Thymus (tissue), 11 donors: ENCODE data around the gene NRXN3. TPM values are rescaled to one million over a fixed set of nuclear protein-coding genes. Genes with fewer than 3 reads are reported as not detected.

Experiments used
- DNase-seq, 9 donors: peaks; one replicate each; pipeline ENCODE4 v3.0.0-alpha.2; 2013; ENCODE audit warnings: low spot score in 9 of 9, low read depth in 6 of 9, missing footprints in 1 of 9
- H3K27ac ChIP-seq, 2 donors: one replicate each; pipeline ENCODE4 v1.5.1; 2013; ENCODE audit warnings: control low read depth in 1 of 2, low read depth in 1 of 2, low read length in 1 of 2, mild to moderate bottlenecking in 1 of 2, moderate library complexity in 1 of 2
- H3K27me3 ChIP-seq, 2 donors: one replicate each; pipeline ENCODE4 v1.5.1; 2013; ENCODE audit warnings: low read length in 1 of 2; ENCODE audit not compliant: control insufficient read depth in 2 of 2, insufficient read depth in 1 of 2
- H3K36me3 ChIP-seq, 2 donors: one replicate each; pipeline ENCODE4 v1.5.1; 2013; ENCODE audit warnings: low read length in 1 of 2, mild to moderate bottlenecking in 1 of 2, moderate library complexity in 1 of 2; ENCODE audit not compliant: control insufficient read depth in 2 of 2, insufficient read depth in 2 of 2
- H3K4me1 ChIP-seq, 2 donors: one replicate each; pipeline ENCODE4 v1.5.1; 2013; ENCODE audit warnings: low read length in 2 of 2; ENCODE audit not compliant: control insufficient read depth in 2 of 2, insufficient read depth in 2 of 2
- H3K4me3 ChIP-seq, 2 donors: one replicate each; pipeline ENCODE4 v1.5.1; 2013; ENCODE audit warnings: low read length in 2 of 2, control low read depth in 1 of 2, mild to moderate bottlenecking in 1 of 2
- H3K9me3 ChIP-seq, 2 donors: one replicate each; pipeline ENCODE4 v1.5.1; 2013; ENCODE audit warnings: low read length in 1 of 2, mild to moderate bottlenecking in 1 of 2; ENCODE audit not compliant: control insufficient read depth in 2 of 2, insufficient read depth in 1 of 2
- WGBS: extraction: QIAGEN DNeasy Blood & Tissue Kit; methylation state at CpG from one replicate; pipeline ENCODE4 v1.1.7; 2013; 5-methylcytosine and 5-hydroxymethylcytosine counted together
- polyA plus RNA-seq: library from polyadenylated mRNA; stranded (reverse); fragments of 200-250 nt; gene quantifications from one replicate; pipeline ENCODE4 v1.2.3, GENCODE V29; 2013
- total RNA-seq: library from RNA; stranded (reverse); fragments of 120-200 nt; gene quantifications from one replicate; pipeline ENCODE4 v1.2.4, GENCODE V29; 2013
- donor health status: healthy.

Gene NRXN3
- total and polyA plus RNA-seq, 2 donors = 1.5 to 3.7 TPM

GRCh38 chr14:79904497-79904896 lies 1734.3 kb downstream of the NRXN3 start:
- Histone ChIP-seq H3K27ac (no peak overlapping the region), H3K4me3 (no peak overlapping the region), H3K4me1 (no peaks in the 10 kb centered on the region), H3K9me3 (no peaks in the 10 kb centered on the region), H3K36me3 (no peaks in the 10 kb centered on the region), H3K27me3 (no peaks in the 10 kb centered on the region)
- 95% methylated on average over 1 of the region's 1 CpG for WGBS
- DNase-seq = no peak

- no peaks in the 10 kb centered on the region for H3K9me3 ChIP-seq
- DNase-seq = no peak
- H3K27ac ChIP-seq = no peak overlapping the region
- 91% methylated on average over 1 of the region's 1 CpG for WGBS
- no peaks in the 10 kb centered on the region for H3K4me1 ChIP-seq
- no peak overlapping the region for H3K4me3 ChIP-seq
- H3K27me3 ChIP-seq = no peaks in the 10 kb centered on the region
- no peaks in the 10 kb centered on the region for H3K36me3 ChIP-seq
These were observed 1736.8 kb downstream of the NRXN3 start for GRCh38 chr14:79906994-79907393.

GRCh38 chr14:79910086-79910485 lies 1739.9 kb downstream of the NRXN3 start:
- Histone ChIP-seq H3K4me1 (no peaks in the 10 kb centered on the region), H3K36me3 (no peaks in the 10 kb centered on the region), H3K27ac (no peak overlapping the region), H3K9me3 (no peaks in the 10 kb centered on the region), H3K4me3 (no peak overlapping the region), H3K27me3 (no peaks in the 10 kb centered on the region)
- WGBS = 65% methylated on average over 2 of the region's 2 CpGs
- DNase-seq = no peak

GRCh38 chr14:79911744-79912143 lies 1741.6 kb downstream of the NRXN3 start:
- Histone ChIP-seq H3K27ac (no peak overlapping the region), H3K4me3 (no peak overlapping the region), H3K9me3 (no peaks in the 10 kb centered on the region), H3K36me3 (no peaks in the 10 kb centered on the region), H3K27me3 (no peaks in the 10 kb centered on the region), H3K4me1 (no peaks in the 10 kb centered on the region)
- WGBS = 65% methylated on average over 4 of the region's 4 CpGs
- DNase-seq = no peak

- no peaks in the 10 kb centered on the region for H3K4me1 ChIP-seq
- 92% methylated on average over 2 of the region's 2 CpGs for WGBS
- H3K9me3 ChIP-seq = no peaks in the 10 kb centered on the region
These were observed 1744.4 kb downstream of the NRXN3 start for GRCh38 chr14:79914595-79914994.

GRCh38 chr14:79915406-79915805 lies 1745.2 kb downstream of the NRXN3 start:
- Histone ChIP-seq H3K27ac (no peak overlapping the region), H3K4me3 (no peak overlapping the region), H3K27me3 (no peaks in the 10 kb centered on the region), H3K9me3 (no peaks in the 10 kb centered on the region), H3K4me1 (no peaks in the 10 kb centered on the region), H3K36me3 (no peaks in the 10 kb centered on the region)
- 85% methylated on average over 1 of the region's 1 CpG for WGBS
- no peak for DNase-seq

More at GRCh38 chr14:79914595-79914994, 1744.4 kb downstream of the NRXN3 start:
- H3K27me3 ChIP-seq = no peaks in the 10 kb centered on the region
- H3K27ac ChIP-seq = no peak overlapping the region
- no peaks in the 10 kb centered on the region for H3K36me3 ChIP-seq
- H3K4me3 ChIP-seq = no peak overlapping the region
- DNase-seq = no peak

GRCh38 chr14:79916281-79916680 lies 1746.1 kb downstream of the NRXN3 start:
- Histone ChIP-seq H3K36me3 (no peaks in the 10 kb centered on the region), H3K4me3 (no peak overlapping the region), H3K27me3 (no peaks in the 10 kb centered on the region), H3K4me1 (no peaks in the 10 kb centered on the region), H3K9me3 (no peaks in the 10 kb centered on the region), H3K27ac (no peak overlapping the region)
- DNase-seq = no peak

- H3K36me3 ChIP-seq = no peaks in the 10 kb centered on the region
- H3K9me3 ChIP-seq = no peaks in the 10 kb centered on the region
- 87% methylated on average over 1 of the region's 1 CpG for WGBS
- no peak for DNase-seq
- no peaks in the 10 kb centered on the region for H3K27me3 ChIP-seq
- no peak overlapping the region for H3K4me3 ChIP-seq
- H3K4me1 ChIP-seq = no peaks in the 10 kb centered on the region
- no peak overlapping the region for H3K27ac ChIP-seq
These were observed 1746.7 kb downstream of the NRXN3 start for GRCh38 chr14:79916892-79917291.
